NCI-H82 treated with DMSO at 0.1 percent for 48 hours (cell line): ENCODE results near the gene DCUN1D1.

Experiments
- DNase-seq: peaks from one replicate; lab custom pipeline; 2025; ENCODE audit not compliant: unreplicated experiment; lab: John Stamatoyannopoulos, UW

DCUN1D1 gene

DNA sequence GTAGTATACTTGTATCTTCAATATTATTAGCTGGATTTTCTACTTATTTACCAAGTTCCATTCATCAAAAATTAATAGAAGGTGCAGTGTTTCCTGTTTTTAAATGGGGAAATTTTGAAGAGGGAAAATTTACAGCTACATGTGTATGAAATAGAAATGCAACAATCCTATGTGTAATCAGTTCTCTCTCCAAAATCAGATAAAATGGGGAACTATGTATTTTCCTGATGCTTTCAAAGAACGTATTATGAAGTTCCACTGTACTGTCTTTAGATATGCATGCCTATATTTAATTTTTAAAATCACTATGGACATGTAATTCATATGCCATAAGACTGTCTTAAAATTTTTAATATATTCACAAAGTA lies 43.4 kb downstream of the DCUN1D1 start:
- DNase-seq: no peak

GRCh38 chr3:182936239-182936917 lies 44.0 kb downstream of the DCUN1D1 start:
- no peak for DNase-seq

GRCh38 chr3:182935803-182936202 lies 44.5 kb downstream of the DCUN1D1 start:
- no peak for DNase-seq

- no peak for DNase-seq
These were observed 54.4 kb downstream of the DCUN1D1 start for GRCh38 chr3:182925944-182926337.

GRCh38 chr3:182925330-182925943 lies 54.9 kb downstream of the DCUN1D1 start:
- no peak for DNase-seq

DNA sequence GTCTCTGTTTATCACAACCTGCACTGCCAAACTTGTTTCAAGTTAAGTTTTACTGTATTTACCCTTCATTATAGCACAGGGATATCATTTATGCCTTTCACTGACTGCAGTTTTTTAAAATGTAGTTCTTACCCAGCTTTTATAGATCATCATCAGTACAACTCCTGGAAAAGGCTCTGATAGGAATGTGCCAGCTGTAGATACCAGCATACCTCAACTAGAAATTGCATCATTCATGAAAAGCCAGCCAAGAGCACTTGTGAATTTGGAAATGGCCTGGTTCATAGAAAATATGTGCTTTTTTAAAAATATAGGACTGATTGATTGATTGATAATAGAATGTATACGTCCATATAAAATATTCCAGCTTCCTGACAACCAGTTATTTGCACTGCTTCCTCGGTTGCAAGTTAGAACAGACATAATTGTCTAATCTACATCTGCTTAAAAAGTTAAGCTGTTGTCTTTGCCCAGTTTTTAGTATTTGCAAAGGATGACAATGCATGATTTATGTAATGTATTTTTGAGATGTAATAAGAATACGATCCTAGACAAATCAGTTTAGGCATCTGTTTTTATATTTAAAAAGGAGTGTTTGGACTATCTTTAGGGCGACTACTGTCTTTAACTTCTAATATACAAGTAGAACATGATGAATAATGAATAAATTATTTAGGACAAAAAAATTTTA lies 58.5 kb downstream of the DCUN1D1 start:
- no peak for DNase-seq

- no peak for DNase-seq
These were observed 59.7 kb downstream of the DCUN1D1 start for GRCh38 chr3:182920515-182921084.

DNA sequence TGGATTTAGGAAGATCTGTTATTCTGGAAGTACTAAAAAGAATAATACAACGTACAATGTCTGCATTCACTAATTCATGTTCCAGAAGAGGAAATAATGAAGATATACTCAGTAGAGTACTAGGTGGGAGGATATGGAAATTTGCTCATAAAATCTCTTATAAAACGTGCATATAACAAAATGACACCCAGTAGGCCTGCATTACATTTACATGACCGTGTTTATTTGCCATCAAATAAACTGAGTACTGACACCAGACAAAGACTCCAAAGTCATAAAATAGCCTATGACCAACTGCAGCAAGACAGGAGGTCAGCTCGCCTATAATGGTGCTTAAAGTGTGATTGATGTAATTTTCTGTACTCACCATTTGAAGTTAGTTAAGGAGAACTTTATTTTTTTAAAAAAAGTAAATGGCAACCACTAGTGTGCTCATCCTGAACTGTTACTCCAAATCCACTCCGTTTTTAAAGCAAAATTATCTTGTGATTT lies 60.4 kb downstream of the DCUN1D1 start:
- DNase-seq: no peak

- no peak for DNase-seq
These were observed 63.2 kb downstream of the DCUN1D1 start for GRCh38 chr3:182917134-182917533.

- DNase-seq: no peak
These were observed 66.0 kb downstream of the DCUN1D1 start for GRCh38 chr3:182914341-182914740.

DNA sequence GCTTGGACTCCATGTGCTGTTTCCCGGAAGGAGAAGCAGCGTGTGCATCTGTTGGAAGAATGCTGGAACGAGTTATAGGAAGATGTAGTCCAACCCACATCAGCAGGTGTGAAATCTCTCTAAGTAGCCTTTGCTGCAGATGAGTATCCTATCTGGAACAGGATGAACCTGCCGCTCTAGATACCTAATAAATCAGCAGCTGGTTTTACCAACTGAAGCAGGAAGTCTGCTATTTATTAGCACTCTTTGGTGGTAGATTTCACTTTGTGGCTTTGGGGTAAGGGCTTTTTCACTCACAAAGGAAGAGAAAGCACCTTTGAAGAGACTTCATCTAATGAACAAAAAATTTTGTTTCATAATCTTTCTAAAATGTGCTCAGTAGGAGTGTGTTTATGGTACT lies 66.4 kb downstream of the DCUN1D1 start:
- no peak for DNase-seq

GRCh38 chr3:182912474-182912873 lies 67.9 kb downstream of the DCUN1D1 start:
- DNase-seq: no peak

GRCh38 chr3:182911782-182912111 lies 68.6 kb downstream of the DCUN1D1 start:
- DNase-seq: no peak

DNA sequence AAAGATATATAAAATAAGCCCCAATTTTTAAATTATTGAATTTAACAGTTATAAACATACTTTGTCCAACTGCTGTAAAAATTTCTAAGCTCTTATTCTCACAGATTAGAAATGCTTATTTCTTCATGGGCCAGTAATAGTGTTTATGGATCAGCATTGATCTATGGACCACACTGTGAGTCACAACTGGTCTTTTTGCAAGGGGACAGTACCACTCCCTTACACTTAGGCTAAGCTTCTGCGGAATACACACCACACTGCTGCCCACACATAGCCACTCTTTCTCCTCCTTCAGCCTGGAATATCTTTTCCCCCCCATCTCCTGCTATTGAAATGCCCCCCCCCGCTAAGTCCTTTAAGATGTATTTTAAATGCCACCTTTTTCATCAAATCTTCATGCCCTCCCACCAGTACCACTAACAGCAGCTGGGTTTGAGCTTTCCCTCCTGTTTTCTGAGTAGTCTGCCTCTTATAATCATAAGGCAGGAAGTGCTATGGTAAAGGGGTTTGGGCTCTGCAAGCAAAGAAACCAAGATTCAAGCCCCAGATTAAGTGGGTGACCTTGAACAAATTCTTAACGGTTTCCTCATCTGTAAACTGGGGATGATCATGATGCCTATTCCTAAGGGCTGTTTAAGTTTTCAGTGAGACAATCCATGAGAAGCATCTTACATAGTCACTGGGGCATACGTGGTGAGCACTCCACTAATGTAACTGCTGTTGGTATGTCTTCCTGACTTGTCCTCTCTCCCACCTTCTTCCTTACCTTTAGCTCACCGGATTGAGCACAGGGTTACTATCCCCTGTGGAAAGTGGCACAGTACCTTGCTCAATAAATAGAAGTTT lies 69.2 kb downstream of the DCUN1D1 start:
- no peak for DNase-seq

- DNase-seq: no peak
These were observed 70.9 kb downstream of the DCUN1D1 start for GRCh38 chr3:182909318-182910040.

GRCh38 chr3:182908471-182908870 lies 71.9 kb downstream of the DCUN1D1 start:
- no peak for DNase-seq

GRCh38 chr3:182906036-182906435 lies 74.3 kb downstream of the DCUN1D1 start:
- no peak for DNase-seq

DNA sequence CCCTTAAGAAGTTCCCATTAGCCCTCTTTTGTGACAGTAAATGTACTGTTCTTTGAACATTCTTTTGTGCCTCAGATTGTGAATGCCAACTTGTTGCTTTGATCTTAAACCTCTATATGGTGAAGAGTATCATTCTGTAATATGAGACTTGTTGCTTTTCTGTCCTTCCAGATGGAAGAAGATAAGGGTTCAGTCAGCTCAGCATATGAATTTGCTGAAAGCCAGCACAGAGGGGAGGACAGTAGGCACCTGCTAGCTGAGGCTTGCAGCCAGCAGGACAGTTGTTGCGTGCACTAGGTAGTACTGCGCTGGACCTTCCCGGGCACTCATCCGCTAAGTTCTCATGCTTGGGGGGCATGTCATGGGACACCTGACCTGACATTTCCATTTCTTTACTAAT lies 74.7 kb downstream of the DCUN1D1 start:
- no peak for DNase-seq

DNA sequence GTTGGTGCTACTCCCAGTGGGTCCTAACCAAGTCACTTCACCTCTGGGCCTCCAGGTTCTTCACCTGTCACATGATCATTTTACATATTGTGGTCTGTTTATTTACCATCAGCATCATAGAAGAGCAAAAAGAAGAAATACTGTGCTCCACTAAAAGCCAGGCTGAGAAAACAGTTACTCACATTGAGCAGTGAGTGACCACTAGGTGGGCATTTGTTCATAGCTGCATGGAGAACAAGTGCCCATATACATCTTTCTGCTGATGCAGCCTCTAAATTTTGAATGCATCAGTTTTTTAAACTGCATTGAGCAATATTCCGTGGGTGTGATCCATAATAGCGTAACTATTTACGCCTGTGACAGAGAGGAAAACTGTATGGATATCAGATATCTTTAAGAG lies 76.2 kb downstream of the DCUN1D1 start:
- DNase-seq: no peak

- DNase-seq: no peak
These were observed 78.1 kb downstream of the DCUN1D1 start for GRCh38 chr3:182902236-182902635.

DNA sequence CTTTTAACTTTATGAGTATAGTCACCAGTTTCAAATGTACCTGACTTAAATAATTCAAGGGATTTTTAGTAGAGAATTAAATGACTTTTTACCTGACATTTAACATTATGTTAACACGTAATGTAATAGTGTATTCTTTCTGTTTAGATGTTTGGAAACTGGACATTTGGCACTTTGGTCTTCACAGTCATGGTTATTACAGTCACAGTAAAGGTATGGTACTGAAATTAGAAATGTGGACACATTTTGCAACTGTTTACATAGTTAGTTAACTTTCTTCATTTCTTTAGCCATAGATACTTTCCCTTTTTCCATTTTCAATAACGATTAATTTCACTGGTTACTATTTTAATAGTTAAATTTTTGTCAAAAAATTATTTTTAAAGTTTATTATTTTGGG lies 83.8 kb downstream of the DCUN1D1 start:
- DNase-seq: no peak
